HG03439 (cell line): ENCODE results near the gene REX1BD.
"Not testable (repeated sequence)": the region's sequence is repeated elsewhere in the genome, so short reads cannot be mapped to it uniquely, and the experiment has no call there.

Experiments
- ATAC-seq: cut with Tn5 transposase; IDR thresholded peaks from one replicate; pipeline ENCODE4 v1.9.1; 2021; ENCODE audit warnings: mild to moderate bottlenecking, moderate library complexity; ENCODE audit not compliant: unreplicated experiment

REX1BD gene

GRCh38 chr19:18576383-18576782 lies 12.2 kb upstream of the REX1BD start:
- ATAC-seq, result no peak

- no peak for ATAC-seq
Observed at GRCh38 chr19:18577365-18577914, 11.2 kb upstream of the REX1BD start.

GRCh38 chr19:18580311-18580710 lies 8.3 kb upstream of the REX1BD start:
- ATAC-seq, result no peak

GRCh38 chr19:18586306-18586705 lies 2.3 kb upstream of the REX1BD start:
- ATAC-seq, result no peak

GRCh38 chr19:18587561-18587960 lies 1.0 kb upstream of the REX1BD start:
- ATAC-seq, result no peak

- peak; percentile 4 for ATAC-seq
Observed at GRCh38 chr19:18587962-18588610, 512 bp upstream of the REX1BD start.

GRCh38 chr19:18589380-18590272 lies 1.0 kb downstream of the REX1BD start:
- ATAC-seq, result peak; percentile 27

GRCh38 chr19:18590273-18591272 lies 2.0 kb downstream of the REX1BD start:
- no peak for ATAC-seq

GRCh38 chr19:18591735-18592385 lies 3.3 kb downstream of the REX1BD start:
- ATAC-seq, result no peak

GRCh38 chr19:18592732-18593131 lies 4.1 kb downstream of the REX1BD start:
- ATAC-seq, result not testable (repeated sequence)

- ATAC-seq, result no peak
Observed at GRCh38 chr19:18593367-18594095, 4.9 kb downstream of the REX1BD start.

GRCh38 chr19:18594096-18594823 lies 5.7 kb downstream of the REX1BD start:
- ATAC-seq, result peak; percentile 50

- no peak for ATAC-seq
Observed at GRCh38 chr19:18594824-18595373, 6.3 kb downstream of the REX1BD start.

- ATAC-seq, result no peak
Observed at GRCh38 chr19:18595475-18595874, 6.9 kb downstream of the REX1BD start.

GRCh38 chr19:18596752-18597157 lies 8.2 kb downstream of the REX1BD start:
- ATAC-seq, result no peak

- no peak for ATAC-seq
Observed at GRCh38 chr19:18597809-18598660, 9.4 kb downstream of the REX1BD start.

- ATAC-seq, result no peak
Observed at GRCh38 chr19:18599485-18599884, 10.9 kb downstream of the REX1BD start.
